GM21381 (cell line): ENCODE measurements around the gene CD2AP.
"Not testable (repeated sequence)": the region's sequence is repeated elsewhere in the genome, so short reads cannot be mapped to it uniquely, and the experiment has no call there.

ENCODE experiments used
- ATAC-seq: cut with Tn5 transposase; IDR thresholded peaks from one replicate; pipeline ENCODE4 v1.9.1; 2021; ENCODE audit warnings: mild to moderate bottlenecking, moderate library complexity; ENCODE audit not compliant: unreplicated experiment

The CD2AP gene

DNA sequence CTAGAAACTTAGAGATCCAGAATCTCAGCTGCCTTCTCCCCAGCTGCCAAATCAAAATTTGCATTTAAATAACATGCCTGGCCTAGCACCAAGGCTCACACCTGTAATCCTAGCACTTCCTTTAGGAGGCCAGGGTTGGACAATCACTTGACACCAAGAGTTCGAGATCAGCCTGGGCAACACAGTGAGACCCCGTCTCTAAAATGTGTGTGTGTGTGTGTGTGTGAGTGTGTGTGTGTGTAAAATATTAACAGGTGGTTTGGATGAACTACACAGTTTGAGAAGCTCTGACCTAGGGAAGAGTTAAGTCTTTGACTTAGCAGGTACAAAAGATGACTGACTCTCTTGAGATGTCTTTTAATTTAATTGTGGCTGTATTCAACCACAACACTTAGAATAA is 20.2 kb upstream of the CD2AP start:
- no peak for ATAC-seq

DNA sequence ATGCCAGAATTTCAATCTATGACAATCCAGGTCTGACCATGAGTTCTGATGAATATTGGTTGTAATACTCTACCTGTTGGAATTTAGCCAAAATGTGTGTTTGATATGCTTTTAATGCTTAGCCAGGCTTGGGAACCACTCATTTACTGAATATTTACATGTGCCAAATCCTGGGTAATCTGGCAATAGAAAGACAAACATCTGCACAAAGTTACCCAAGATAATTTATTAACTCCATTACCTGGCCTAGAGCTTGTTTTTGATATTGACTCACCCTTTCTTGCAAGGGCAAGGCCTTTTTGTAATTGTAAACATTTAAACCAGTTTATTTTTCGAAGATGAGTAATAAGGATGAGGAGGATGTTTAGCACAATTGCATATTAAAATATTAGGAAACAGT is 13.5 kb upstream of the CD2AP start:
- no peak for ATAC-seq

DNA sequence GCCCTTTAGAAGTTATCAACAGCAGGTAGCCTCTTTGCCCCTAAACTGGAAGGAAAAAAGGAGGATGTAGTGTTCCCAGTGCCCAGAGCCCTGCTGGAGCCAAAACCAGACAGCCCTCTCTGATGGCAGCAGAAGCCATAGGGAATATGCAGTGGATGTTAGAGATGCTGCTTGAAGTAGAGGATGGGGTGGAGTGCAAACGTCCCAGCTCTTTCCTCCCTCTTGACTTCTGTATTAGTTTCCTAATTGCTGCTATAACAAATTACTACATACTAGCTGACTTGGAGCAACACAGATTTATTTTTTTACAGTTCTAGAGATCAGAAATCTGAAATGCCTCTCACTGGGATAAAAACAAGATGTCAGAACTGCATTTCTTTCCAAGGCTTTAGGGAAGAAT is 12.5 kb upstream of the CD2AP start:
- ATAC-seq = no peak

DNA sequence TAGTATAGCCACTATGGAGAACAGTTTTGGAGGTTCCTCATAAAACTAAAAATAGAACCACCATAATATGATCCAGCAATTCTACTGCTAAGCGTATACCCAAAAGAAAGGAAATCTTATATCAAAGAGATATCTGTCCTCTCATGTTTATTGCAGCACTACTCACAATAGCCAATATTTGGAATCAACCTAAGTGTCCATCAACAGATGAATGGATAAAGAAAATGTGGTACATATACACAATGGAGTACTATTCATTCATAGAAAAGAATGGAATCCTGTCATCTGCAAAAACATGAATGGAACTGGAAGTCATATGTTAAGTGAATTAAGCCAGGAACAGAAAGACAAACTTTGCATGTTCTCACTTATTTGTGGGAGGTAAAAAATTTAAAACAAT is 5.7 kb upstream of the CD2AP start:
- ATAC-seq = no peak

DNA sequence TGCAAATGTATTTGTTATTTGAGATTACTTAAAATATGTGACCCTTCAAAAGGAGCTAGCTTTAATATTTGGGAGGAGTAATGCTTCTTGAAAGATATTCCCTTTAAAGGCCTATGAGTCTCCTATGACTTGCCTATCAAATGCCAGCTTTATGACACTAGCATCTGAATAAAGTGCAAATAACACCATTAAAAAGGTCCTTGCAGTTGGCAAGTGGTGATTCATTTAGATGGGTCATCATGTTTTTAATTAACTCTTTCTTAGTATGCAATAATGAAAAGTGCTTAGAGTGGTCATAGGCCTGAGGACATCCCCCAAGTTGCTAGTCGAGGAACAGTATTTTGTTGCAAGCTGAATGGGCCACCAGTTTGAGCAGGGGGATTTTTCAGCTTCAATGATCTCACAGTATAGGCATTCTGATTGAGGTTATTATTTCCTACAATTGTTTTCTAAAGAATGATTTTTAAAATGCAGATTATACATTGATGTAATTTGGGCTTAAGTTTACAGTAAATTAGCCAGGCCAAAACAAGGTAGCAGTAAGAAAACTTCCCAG is 3.7 kb upstream of the CD2AP start:
- no peak for ATAC-seq

DNA sequence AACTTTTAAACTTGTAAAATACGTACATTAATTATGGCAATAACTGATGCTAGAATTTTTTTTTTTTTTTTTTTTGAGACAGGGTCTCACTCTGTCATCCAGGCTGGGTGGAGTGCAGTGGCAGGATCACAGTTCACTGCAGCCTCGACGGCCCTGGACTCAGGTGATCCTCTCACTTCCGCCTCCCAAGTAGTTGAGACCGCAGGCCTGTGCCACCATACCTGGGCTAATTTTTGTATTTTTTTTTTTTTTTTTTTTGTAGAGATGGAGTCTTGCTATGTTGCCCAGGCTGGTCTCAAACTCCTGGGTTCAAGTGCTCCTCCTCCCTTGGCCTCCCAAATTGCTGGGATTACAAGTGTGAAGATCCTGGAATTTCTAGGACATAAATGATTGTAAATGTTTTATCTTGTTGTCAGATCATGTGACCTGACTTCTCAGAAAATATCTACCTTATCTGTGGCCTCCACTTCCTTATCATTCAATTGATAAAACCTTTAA is 2.2 kb upstream of the CD2AP start:
- ATAC-seq = no peak

- ATAC-seq = no peak
Observed at GRCh38 chr6:47476781-47477496, 650 bp upstream of the CD2AP start.

DNA sequence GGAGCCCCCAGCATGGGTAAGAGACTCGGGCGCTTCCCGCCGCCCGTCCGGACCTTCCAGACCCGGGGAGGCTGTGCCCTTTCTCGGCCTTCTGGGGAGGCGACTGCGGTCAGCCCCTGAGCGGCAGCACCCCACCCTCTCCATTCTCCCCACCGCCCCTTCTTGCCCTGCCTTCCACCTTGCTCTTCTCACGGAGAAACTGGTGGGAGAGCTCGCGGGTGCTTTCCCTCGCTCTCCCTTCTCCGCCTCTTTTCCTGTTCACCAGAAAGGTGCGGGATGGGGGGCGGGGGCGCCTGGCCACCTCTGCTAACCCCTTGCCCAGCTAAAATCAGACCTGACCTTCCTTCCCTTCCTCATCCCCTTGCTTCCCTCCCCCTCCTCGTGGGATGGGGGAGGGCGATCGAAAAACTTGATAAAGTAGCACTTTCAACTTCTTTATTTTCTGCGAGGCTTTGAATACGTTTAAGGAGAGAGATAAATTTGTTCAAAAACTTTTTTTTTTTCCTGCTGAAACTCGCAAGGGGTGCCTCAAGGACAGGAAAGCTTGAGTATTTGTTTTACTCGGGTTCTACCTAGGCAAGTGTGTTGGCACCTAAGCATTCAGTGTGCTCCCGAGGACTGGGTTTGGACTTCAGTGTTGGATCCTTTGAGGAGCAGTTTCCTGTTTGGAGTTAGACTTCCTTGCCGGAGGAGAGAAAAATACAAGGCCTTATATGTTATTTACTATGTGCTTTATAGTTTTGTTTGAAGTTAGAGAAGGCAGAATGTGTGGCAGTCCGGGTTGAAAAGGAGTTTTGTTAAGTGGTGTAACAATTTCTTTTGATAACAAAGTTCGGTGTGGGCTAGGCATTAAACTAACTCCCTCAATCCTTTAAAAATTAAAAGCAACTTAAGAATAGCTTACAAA is 897 bp downstream of the CD2AP start:
- ATAC-seq = no peak

DNA sequence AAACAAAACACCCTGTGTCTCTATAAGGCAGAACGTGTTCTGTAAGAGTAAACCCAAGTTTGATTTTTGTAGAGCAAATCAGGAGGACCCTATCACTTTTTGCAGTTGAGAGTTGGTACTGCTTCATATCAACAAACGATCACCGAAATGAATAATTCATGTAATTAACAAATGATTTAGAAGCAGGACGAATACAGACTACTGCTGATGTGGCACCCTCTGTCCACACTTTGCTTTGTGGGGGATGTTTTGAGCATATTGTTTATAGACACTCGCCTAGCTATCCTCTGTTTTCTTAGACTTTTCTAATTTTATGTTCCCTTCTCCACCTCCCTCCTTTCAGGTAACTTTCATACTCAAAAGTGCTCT is 1.5 kb downstream of the CD2AP start:
- no peak for ATAC-seq

GRCh38 chr6:47479874-47480273 is 2.3 kb downstream of the CD2AP start:
- no peak for ATAC-seq

DNA sequence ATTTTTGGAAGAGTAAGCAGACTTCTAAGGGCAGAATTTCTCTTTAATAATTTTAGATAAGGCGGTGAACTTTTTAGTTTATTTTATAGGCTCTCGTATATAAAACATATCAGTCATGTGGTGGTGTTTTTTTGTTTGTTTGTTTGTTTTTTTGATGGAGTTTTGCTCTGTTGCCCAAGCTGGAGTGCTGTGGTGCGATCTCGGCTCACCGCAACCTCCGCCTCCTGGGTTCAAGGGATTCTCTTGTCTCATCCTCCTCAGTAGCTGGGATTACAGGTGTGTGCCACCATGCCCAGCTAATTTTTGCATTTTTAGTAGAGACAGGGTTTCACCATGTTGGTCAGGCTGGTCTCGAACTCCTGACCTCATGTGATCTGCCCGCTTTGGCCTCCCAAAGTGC is 3.6 kb downstream of the CD2AP start:
- ATAC-seq = not testable (repeated sequence)

- no peak for ATAC-seq
Observed at GRCh38 chr6:47481806-47482205, 4.2 kb downstream of the CD2AP start.

- ATAC-seq = peak; percentile 19
Observed at GRCh38 chr6:47483516-47483852, 5.9 kb downstream of the CD2AP start.

GRCh38 chr6:47483853-47484546 is 6.4 kb downstream of the CD2AP start:
- peak; percentile 67 for ATAC-seq

- no peak for ATAC-seq
Observed at GRCh38 chr6:47484616-47485015, 7.0 kb downstream of the CD2AP start.

DNA sequence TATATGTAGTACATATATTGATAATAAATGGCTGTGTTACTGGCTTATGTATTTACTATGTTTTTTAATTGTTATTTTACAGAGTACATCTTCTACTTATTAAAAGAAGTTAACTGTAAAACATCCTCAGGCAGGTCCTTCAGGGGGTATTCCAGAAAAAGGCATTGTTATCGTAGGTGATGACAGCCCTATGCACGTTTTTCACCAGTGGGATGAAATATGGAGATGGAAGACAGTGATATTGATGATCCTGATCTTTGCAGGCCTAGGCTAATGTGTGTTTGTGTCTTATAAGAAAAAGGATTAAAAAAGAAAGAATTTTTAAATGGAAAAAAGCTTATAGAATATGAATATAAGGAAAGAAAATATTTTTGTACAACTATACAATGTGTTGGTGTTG is 7.5 kb downstream of the CD2AP start:
- ATAC-seq = no peak

DNA sequence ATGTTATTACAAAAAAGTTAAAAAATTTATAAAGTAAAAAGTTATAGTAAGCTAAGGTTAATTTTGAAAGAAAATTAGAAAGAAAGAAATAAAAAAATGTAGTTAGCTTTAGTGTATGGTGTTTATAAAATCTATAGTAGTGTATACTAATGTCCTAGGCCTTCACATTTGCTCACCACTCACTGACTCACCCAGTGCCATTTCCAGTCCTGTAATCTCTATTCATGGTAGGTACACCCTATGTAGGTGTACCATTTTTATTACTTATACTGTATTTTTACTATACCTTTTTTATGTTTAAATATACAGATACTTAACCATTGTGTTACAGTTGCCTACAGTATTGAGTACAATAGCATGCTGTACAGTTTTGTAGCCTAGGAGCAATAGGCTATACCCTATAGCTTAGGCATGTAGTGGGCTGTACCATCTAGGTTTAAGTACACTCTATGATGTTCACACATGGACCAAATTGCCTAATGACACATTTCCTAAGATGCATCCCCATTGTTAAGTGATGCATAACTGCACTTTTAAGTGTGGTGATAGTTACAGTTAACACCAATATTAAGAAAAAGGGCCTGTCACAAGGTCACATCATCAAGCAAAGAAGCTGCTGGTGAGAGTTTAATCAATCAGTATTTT is 8.0 kb downstream of the CD2AP start:
- no peak for ATAC-seq

- no peak for ATAC-seq
Observed at GRCh38 chr6:47489995-47490394, 12.4 kb downstream of the CD2AP start.

DNA sequence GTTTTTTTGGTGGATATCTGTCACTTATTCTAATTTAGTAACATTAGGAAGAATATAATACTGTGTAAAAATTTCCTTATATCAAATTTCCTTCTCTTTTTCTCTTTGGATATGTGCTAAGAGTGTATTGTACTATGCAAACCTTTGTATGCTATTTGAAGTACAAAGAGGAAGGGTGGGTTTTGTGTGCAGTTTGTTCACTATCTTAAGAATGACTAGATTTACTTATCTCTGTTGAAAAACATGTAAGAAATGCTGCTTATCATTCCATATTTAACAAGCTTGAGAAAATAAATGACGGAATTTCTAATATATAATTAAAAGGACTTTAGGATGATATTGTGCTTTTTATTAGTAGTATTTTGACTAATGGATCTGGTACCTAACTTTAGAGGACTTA is 13.1 kb downstream of the CD2AP start:
- ATAC-seq = no peak

GRCh38 chr6:47492355-47492754 is 14.8 kb downstream of the CD2AP start:
- ATAC-seq = no peak

- ATAC-seq = no peak
Observed at GRCh38 chr6:47495207-47495606, 17.6 kb downstream of the CD2AP start.
